ENCODE measurements around the gene LYZL2. TPM values are rescaled to one million over a fixed set of nuclear protein-coding genes. Genes with fewer than 3 reads are reported as not detected.
A peak's percentile ranks its signal among the peaks of the same experiment; 100 is the strongest.

Gene LYZL2
- total RNA-seq, 1 experiment from 2014 or later = not detected

DNA sequence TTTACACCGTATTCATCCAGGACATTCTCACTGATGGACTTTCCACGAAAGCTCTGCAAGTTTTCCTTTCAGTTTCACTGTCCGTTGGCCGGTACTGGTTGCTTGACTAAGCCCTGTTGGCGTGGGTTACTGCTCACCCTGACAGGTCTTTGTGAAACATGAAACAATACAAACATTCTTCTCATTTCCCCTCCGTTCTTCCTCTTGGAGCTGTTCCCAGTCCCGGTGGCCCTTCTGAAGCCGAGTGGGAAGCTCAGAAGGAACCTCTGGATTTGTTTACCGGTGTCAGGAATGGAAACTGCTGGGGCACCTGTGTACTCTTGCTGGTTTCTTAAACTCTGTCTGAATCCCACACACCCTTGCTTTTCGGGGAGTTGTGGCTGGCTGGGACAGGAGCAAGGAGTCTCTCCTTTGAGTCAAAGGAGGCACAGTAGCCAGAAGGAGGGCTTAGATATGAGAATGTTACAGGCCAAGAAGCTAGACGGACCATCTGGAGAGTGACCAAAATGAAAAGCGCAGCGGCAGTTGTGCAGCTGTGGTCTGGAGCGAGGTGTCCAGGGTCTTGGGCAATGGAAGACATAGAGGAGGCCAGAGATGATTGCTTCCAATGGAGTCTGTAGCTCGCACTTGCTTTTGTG is 45.7 kb downstream of the LYZL2 start:
- intact Hi-C loops (cut with micrococcal nuclease; ENCODE audit: unreplicated experiment) = loop anchor here (2.0 kb wide), 2 partner anchors 19 to 45 kb away; no protein-coding TSS in a partner anchor
- H3K4me1 ChIP-seq = no peaks in the 10 kb centered on the region
- peak overlapping the region; percentile 16 for H3K4me3 Mint-ChIP-seq (ENCODE audit: unreplicated experiment)
- ChIA-PET POLR2A (no interaction called here), CTCF (interaction anchor here (0.6 to 1.2 kb wide), 3 partner anchors 47 to 224 kb away, joined by 3 to 5 read pairs (median 4); no protein-coding TSS in a partner anchor)
- TF ChIP-seq, protein P1, sequence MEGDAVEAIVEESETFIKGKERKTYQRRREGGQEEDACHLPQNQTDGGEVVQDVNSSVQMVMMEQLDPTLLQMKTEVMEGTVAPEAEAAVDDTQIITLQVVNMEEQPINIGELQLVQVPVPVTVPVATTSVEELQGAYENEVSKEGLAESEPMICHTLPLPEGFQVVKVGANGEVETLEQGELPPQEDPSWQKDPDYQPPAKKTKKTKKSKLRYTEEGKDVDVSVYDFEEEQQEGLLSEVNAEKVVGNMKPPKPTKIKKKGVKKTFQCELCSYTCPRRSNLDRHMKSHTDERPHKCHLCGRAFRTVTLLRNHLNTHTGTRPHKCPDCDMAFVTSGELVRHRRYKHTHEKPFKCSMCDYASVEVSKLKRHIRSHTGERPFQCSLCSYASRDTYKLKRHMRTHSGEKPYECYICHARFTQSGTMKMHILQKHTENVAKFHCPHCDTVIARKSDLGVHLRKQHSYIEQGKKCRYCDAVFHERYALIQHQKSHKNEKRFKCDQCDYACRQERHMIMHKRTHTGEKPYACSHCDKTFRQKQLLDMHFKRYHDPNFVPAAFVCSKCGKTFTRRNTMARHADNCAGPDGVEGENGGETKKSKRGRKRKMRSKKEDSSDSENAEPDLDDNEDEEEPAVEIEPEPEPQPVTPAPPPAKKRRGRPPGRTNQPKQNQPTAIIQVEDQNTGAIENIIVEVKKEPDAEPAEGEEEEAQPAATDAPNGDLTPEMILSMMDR (IDR thresholded peaks at IDR 0.05; ENCODE audit: insufficient read depth in 1 of 2, low read depth in 1 of 2, low read length in 1 of 2, severe bottlenecking in 1 of 2, unreplicated experiment in 1 of 2) = no peak
- H3K9me3 Mint-ChIP-seq (ENCODE audit: unreplicated experiment) = no peaks in the 10 kb centered on the region
- no peak overlapping the region for H3K4me3 ChIP-seq (ENCODE audit: low read depth, low read length)
- H3K4me1 Mint-ChIP-seq (ENCODE audit: low read depth, unreplicated experiment) = peaks cover 6% of the 10 kb centered on the region
- H3K27ac Mint-ChIP-seq (ENCODE audit: unreplicated experiment) = no peak overlapping the region
- H3K27me3 Mint-ChIP-seq (ENCODE audit: insufficient read depth, unreplicated experiment) = no peaks in the 10 kb centered on the region
- DNase-seq = no peak
- no peaks in the 10 kb centered on the region for H3K9me3 ChIP-seq
- no peaks in the 10 kb centered on the region for H3K36me3 ChIP-seq (ENCODE audit: control insufficient read depth, insufficient read depth, low read length)
- H3K27me3 ChIP-seq (replicated peaks; ENCODE audit: control insufficient read depth, insufficient read depth, low read length) = no peaks in the 10 kb centered on the region
- BruUV-seq (replicated peaks) = no TSS peak
- no peaks in the 10 kb centered on the region for H3K36me3 Mint-ChIP-seq (ENCODE audit: insufficient read depth, unreplicated experiment)

DNA sequence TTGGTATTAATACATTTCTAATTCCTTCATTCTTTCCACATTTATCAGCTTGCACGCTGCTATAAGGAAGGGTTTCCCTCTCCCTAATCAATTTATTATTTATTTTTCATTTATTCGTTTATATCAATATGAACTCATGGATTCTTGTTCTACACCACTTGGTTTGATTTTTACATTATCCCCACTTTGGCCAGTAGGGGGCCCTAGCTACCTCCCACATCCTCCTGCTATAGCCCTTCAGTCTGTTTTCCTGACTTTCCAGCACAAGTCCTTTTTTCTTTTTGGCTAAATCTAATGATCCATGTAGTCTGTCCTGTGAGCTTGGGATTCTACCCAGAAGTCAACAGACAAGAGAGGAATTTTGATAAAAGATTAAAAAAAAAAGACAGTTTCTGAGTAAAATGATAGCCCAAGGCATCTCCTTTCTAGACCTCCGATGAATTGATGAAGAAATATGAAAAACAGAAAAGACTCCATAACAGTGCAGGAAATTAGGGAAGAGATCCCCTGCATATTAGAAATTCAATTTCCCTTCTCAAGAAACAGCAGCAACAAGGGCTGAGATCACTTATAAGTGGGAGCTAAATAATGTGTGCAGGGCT is 47.7 kb downstream of the LYZL2 start:
- intact Hi-C loops (cut with micrococcal nuclease; ENCODE audit: unreplicated experiment) = loop anchor here (2.0 kb wide), 2 partner anchors 17 to 43 kb away; no protein-coding TSS in a partner anchor
- H3K9me3 ChIP-seq = no peaks in the 10 kb centered on the region
- no peaks in the 10 kb centered on the region for H3K27me3 ChIP-seq (replicated peaks; ENCODE audit: control insufficient read depth, insufficient read depth, low read length)
- no peak overlapping the region for H3K4me3 ChIP-seq (ENCODE audit: low read depth, low read length)
- peak in 1 of 2 experiments; percentile 66 for DNase-seq
- POLR2A ChIA-PET = no interaction called here
- no peaks in the 10 kb centered on the region for H3K4me1 ChIP-seq
- H3K36me3 Mint-ChIP-seq (ENCODE audit: insufficient read depth, unreplicated experiment) = no peaks in the 10 kb centered on the region
- H3K9me3 Mint-ChIP-seq (ENCODE audit: unreplicated experiment) = no peaks in the 10 kb centered on the region
- H3K4me1 Mint-ChIP-seq (ENCODE audit: low read depth, unreplicated experiment) = peaks cover 6% of the 10 kb centered on the region
- BruUV-seq (replicated peaks) = no TSS peak
- no peak overlapping the region for H3K27ac Mint-ChIP-seq (ENCODE audit: unreplicated experiment)
- H3K4me3 Mint-ChIP-seq (ENCODE audit: unreplicated experiment) = no peak overlapping the region
- TF ChIP-seq, protein P1 (IDR thresholded peaks at IDR 0.05; ENCODE audit: insufficient read depth in 1 of 2, low read depth in 1 of 2, low read length in 1 of 2, severe bottlenecking in 1 of 2, unreplicated experiment in 1 of 2) = peak; percentile 80 to 86
- CTCF ChIA-PET = interaction anchor here (0.5 to 2.1 kb wide), 10 partner anchors 9 to 1178 kb away, joined by 3 to 16 read pairs (median 3); no protein-coding TSS in a partner anchor
- no peaks in the 10 kb centered on the region for H3K27me3 Mint-ChIP-seq (ENCODE audit: insufficient read depth, unreplicated experiment)
- H3K36me3 ChIP-seq (ENCODE audit: control insufficient read depth, insufficient read depth, low read length) = no peaks in the 10 kb centered on the region

DNA sequence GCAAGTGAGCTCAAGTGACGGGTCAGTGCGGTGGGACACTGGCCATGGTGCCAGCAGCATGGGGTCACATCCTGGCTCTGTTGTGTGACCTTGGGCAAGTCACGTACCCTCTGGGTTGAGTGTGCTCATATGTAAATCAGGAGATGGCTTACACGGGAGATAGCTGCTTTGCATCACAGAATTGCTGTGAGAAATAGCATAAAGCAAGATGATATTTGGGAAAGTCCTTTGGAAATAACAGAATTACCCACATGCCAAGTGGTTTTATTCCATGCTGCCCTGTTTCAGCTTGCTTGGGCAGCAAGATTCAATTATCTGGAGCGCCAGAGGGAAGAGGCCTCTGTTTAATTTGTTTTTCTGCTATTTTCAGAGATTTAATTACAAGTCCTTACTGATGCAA is 48.9 kb downstream of the LYZL2 start:
- POLR2A ChIA-PET = no interaction called here
- BruUV-seq (replicated peaks) = no TSS peak
- Histone ChIP-seq H3K9me3 (no peaks in the 10 kb centered on the region), H3K4me3 (ENCODE audit: low read depth, low read length) (no peak overlapping the region), H3K36me3 (ENCODE audit: control insufficient read depth, insufficient read depth, low read length) (no peaks in the 10 kb centered on the region), H3K4me1 (no peaks in the 10 kb centered on the region), H3K27me3 (replicated peaks; ENCODE audit: control insufficient read depth, insufficient read depth, low read length) (no peaks in the 10 kb centered on the region)
- H3K4me1 Mint-ChIP-seq (ENCODE audit: low read depth, unreplicated experiment) = peaks cover 6% of the 10 kb centered on the region
- no peak overlapping the region for H3K27ac Mint-ChIP-seq (ENCODE audit: unreplicated experiment)
- CTCF ChIA-PET = interaction anchor here (1.7 kb wide), 1 partner anchor 44 kb away, joined by 3 read pairs; no protein-coding TSS in a partner anchor
- no peaks in the 10 kb centered on the region for H3K36me3 Mint-ChIP-seq (ENCODE audit: insufficient read depth, unreplicated experiment)
- DNase-seq = no peak
- TF ChIP-seq, protein P1 (IDR thresholded peaks at IDR 0.05; ENCODE audit: insufficient read depth in 1 of 2, low read depth in 1 of 2, low read length in 1 of 2, severe bottlenecking in 1 of 2, unreplicated experiment in 1 of 2) = no peak
- H3K27me3 Mint-ChIP-seq (ENCODE audit: insufficient read depth, unreplicated experiment) = no peaks in the 10 kb centered on the region
- no peaks in the 10 kb centered on the region for H3K9me3 Mint-ChIP-seq (ENCODE audit: unreplicated experiment)
- intact Hi-C loops (cut with micrococcal nuclease; ENCODE audit: unreplicated experiment) = no loop called here
- no peak overlapping the region for H3K4me3 Mint-ChIP-seq (ENCODE audit: unreplicated experiment)
